ENCODE data around the gene SPG21. TPM values are rescaled to one million over a fixed set of nuclear protein-coding genes. Genes with fewer than 3 reads are reported as not detected.

Gene SPG21
- total RNA-seq, 1 donor from 2014 or later, result 82.7 TPM

- Mint-ChIP-seq H3K36me3 (ENCODE audit: unreplicated experiment) (peaks cover 37% of the 10 kb centered on the region), H3K4me1 (ENCODE audit: low read depth, unreplicated experiment) (peaks cover 3% of the 10 kb centered on the region)
Measured at GRCh38 chr15:64951777-64952418, 37.8 kb downstream of the SPG21 start.

GRCh38 chr15:64950888-64951287, 38.8 kb downstream of the SPG21 start:
- peaks cover 13% of the 10 kb centered on the region for H3K27me3 Mint-ChIP-seq (ENCODE audit: unreplicated experiment)
- no peak for DNase-seq
- peaks cover 3% of the 10 kb centered on the region for H3K4me1 Mint-ChIP-seq (ENCODE audit: low read depth, unreplicated experiment)
- H3K4me3 Mint-ChIP-seq (ENCODE audit: unreplicated experiment), result no peak overlapping the region
- peaks cover 19% of the 10 kb centered on the region for H3K9me3 Mint-ChIP-seq (ENCODE audit: unreplicated experiment)
- TF ChIP-seq CTCF (IDR thresholded peaks at IDR 0.05; ENCODE audit: partially characterized antibody, unreplicated experiment), result no peak
- H3K36me3 Mint-ChIP-seq (ENCODE audit: unreplicated experiment), result peaks cover 37% of the 10 kb centered on the region
- no peak overlapping the region for H3K27ac Mint-ChIP-seq (ENCODE audit: unreplicated experiment)

More at GRCh38 chr15:64951777-64952418, 37.8 kb downstream of the SPG21 start:
- Mint-ChIP-seq H3K4me3 (ENCODE audit: unreplicated experiment) (no peak overlapping the region), H3K9me3 (ENCODE audit: unreplicated experiment) (peaks cover 19% of the 10 kb centered on the region), H3K27ac (ENCODE audit: unreplicated experiment) (no peak overlapping the region), H3K27me3 (ENCODE audit: unreplicated experiment) (peaks cover 13% of the 10 kb centered on the region)
- DNase-seq, result no peak
- no peak for TF ChIP-seq CTCF (IDR thresholded peaks at IDR 0.05; ENCODE audit: partially characterized antibody, unreplicated experiment)

- Mint-ChIP-seq H3K4me1 (ENCODE audit: low read depth, unreplicated experiment) (peaks cover 3% of the 10 kb centered on the region), H3K4me3 (ENCODE audit: unreplicated experiment) (no peak overlapping the region), H3K27me3 (ENCODE audit: unreplicated experiment) (peaks cover 13% of the 10 kb centered on the region), H3K27ac (ENCODE audit: unreplicated experiment) (no peak overlapping the region), H3K9me3 (ENCODE audit: unreplicated experiment) (peaks cover 14% of the 10 kb centered on the region), H3K36me3 (ENCODE audit: unreplicated experiment) (peaks cover 27% of the 10 kb centered on the region)
- TF ChIP-seq CTCF (IDR thresholded peaks at IDR 0.05; ENCODE audit: partially characterized antibody, unreplicated experiment), result no peak
- DNase-seq, result no peak
Measured at GRCh38 chr15:64949383-64950186, 40.1 kb downstream of the SPG21 start.

- Mint-ChIP-seq H3K36me3 (ENCODE audit: unreplicated experiment) (peaks cover 20% of the 10 kb centered on the region), H3K4me1 (ENCODE audit: low read depth, unreplicated experiment) (peaks cover 3% of the 10 kb centered on the region), H3K4me3 (ENCODE audit: unreplicated experiment) (peak overlapping the region; percentile 25), H3K27me3 (ENCODE audit: unreplicated experiment) (peaks cover 13% of the 10 kb centered on the region), H3K27ac (ENCODE audit: unreplicated experiment) (no peak overlapping the region), H3K9me3 (ENCODE audit: unreplicated experiment) (peaks cover 12% of the 10 kb centered on the region)
- no peak for DNase-seq
- TF ChIP-seq CTCF (IDR thresholded peaks at IDR 0.05; ENCODE audit: partially characterized antibody, unreplicated experiment), result no peak
Measured at GRCh38 chr15:64948916-64949315, 40.8 kb downstream of the SPG21 start.

- TF ChIP-seq CTCF (IDR thresholded peaks at IDR 0.05; ENCODE audit: partially characterized antibody, unreplicated experiment), result no peak
- peaks cover 3% of the 10 kb centered on the region for H3K4me1 Mint-ChIP-seq (ENCODE audit: low read depth, unreplicated experiment)
- peaks cover 2% of the 10 kb centered on the region for H3K9me3 Mint-ChIP-seq (ENCODE audit: unreplicated experiment)
- DNase-seq, result no peak
- peaks cover 3% of the 10 kb centered on the region for H3K36me3 Mint-ChIP-seq (ENCODE audit: unreplicated experiment)
- H3K4me3 Mint-ChIP-seq (ENCODE audit: unreplicated experiment), result no peak overlapping the region
- H3K27me3 Mint-ChIP-seq (ENCODE audit: unreplicated experiment), result peaks cover 8% of the 10 kb centered on the region
- no peak overlapping the region for H3K27ac Mint-ChIP-seq (ENCODE audit: unreplicated experiment)
Measured at GRCh38 chr15:64947211-64947610, 42.5 kb downstream of the SPG21 start.

Measured in glutamatergic neuron (in vitro differentiated cells).